ENCODE data around the gene ANKRD23.
A peak's percentile ranks its signal among the peaks of the same experiment; 100 is the strongest.
"Not testable (repeated sequence)": the region's sequence is repeated elsewhere in the genome, so short reads cannot be mapped to it uniquely, and the experiment has no call there.

Gene ANKRD23

DNA sequence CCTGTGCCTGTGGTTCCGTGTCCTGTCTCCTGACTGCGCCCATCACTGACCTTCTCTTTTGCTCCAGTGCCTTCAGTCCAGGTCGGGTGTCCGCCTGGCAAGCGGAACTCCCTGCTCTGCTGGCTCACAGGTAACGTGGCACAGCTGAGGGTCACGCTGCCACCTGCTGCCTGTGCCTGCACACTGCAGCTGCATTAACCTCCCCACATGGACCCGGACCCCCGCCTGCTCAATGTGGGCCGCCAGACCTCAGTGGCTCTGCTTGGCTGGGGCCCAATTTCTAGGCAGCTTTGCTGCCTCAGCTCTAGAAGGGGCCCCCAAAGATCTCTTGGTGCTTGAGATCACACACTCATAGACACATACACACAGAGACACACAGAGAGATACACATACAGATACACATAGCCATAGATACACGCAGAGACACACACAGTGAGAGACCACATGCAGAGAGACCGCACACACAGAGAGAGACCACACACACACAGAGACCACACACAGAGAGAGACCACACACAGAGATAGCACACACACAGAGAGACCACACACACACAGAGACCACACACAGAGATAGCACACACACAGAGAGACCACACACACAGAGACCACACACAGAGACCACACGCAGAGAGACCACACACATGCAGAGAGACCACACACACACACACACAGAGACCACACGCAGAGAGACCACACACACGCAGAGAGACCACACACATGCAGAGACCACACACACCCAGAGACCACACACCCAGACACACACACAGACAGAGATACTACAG is 42.6 kb downstream of the ANKRD23 start:
- no peak overlapping the region for H3K4me3 ChIP-seq (ENCODE audit: low read depth, low read length)
- TF ChIP-seq, protein P1, sequence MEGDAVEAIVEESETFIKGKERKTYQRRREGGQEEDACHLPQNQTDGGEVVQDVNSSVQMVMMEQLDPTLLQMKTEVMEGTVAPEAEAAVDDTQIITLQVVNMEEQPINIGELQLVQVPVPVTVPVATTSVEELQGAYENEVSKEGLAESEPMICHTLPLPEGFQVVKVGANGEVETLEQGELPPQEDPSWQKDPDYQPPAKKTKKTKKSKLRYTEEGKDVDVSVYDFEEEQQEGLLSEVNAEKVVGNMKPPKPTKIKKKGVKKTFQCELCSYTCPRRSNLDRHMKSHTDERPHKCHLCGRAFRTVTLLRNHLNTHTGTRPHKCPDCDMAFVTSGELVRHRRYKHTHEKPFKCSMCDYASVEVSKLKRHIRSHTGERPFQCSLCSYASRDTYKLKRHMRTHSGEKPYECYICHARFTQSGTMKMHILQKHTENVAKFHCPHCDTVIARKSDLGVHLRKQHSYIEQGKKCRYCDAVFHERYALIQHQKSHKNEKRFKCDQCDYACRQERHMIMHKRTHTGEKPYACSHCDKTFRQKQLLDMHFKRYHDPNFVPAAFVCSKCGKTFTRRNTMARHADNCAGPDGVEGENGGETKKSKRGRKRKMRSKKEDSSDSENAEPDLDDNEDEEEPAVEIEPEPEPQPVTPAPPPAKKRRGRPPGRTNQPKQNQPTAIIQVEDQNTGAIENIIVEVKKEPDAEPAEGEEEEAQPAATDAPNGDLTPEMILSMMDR (IDR thresholded peaks at IDR 0.05; ENCODE audit: control insufficient read depth, extremely low read depth, insufficient read depth), result peak; percentile 96
- DNase-seq (ENCODE audit: low read depth), result peak; percentile 32

DNA sequence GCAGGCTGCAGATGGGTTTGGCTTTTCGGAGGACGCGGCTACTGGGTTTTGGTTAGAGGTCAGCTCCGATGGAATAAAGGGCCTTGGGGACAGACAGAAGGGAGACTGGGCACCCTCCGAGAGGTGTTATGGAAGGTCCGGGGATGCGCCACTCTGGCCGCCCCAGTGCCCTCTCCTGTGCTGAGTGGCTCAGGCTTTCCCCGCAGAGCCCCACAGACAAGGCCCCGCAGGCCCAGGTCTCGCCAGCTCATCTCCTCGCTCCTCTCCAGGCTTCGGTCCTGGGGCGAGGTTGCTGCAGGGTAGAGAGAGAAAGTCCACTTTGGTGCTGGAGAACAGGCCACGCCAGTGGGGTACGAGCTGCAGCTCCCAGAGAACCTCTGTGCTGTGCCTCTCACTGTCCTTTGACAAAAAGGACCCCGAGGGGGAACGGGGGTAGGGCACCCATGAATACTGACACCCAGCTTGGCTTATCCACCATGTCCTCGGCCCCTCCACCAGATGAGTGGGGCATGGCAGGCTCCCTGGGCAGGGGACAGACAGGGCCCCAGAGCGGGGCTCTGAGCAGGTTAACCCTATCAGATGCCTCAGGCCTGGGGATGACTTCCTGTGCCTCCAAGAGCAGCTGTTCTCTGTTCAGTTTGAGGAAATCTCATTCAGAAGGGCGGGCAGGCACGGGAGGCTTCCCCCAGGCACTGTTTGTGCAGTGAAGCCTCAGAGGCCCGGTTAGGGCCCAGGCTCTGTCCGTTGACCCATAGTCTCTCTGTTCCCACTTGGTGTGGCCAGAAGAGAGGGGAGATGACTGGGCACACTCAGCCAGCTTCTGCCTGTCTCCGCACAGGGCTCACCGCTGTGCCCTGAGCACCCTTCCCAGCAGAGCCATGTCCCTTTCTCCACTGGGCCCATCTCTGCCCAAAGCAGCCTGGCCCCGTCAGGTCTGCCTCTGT is 43.5 kb downstream of the ANKRD23 start:
- TF ChIP-seq, protein P1 (IDR thresholded peaks at IDR 0.05; ENCODE audit: control insufficient read depth, extremely low read depth, insufficient read depth), result no peak
- no peak overlapping the region for H3K4me3 ChIP-seq (ENCODE audit: low read depth, low read length)
- no peak for DNase-seq (ENCODE audit: low read depth)

DNA sequence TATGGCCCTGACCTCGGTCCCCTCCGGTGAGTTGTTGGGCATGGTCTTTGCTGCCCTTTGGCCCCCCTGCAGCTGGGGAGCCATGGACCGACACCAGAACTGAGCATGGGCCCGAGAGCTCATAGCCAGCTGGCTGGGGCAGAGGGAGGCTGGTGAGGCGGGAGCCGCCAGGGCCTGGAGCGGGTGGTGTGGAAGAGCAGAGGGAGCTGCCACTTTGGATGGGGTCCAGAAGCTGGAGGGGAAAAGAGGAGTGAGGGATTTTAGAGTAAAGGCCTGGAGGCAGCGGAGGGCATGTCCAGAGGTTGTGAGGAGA is 44.2 kb downstream of the ANKRD23 start:
- TF ChIP-seq, protein P1 (IDR thresholded peaks at IDR 0.05; ENCODE audit: control insufficient read depth, extremely low read depth, insufficient read depth), result no peak
- DNase-seq (ENCODE audit: low read depth), result no peak
- H3K4me3 ChIP-seq (ENCODE audit: low read depth, low read length), result no peak overlapping the region

DNA sequence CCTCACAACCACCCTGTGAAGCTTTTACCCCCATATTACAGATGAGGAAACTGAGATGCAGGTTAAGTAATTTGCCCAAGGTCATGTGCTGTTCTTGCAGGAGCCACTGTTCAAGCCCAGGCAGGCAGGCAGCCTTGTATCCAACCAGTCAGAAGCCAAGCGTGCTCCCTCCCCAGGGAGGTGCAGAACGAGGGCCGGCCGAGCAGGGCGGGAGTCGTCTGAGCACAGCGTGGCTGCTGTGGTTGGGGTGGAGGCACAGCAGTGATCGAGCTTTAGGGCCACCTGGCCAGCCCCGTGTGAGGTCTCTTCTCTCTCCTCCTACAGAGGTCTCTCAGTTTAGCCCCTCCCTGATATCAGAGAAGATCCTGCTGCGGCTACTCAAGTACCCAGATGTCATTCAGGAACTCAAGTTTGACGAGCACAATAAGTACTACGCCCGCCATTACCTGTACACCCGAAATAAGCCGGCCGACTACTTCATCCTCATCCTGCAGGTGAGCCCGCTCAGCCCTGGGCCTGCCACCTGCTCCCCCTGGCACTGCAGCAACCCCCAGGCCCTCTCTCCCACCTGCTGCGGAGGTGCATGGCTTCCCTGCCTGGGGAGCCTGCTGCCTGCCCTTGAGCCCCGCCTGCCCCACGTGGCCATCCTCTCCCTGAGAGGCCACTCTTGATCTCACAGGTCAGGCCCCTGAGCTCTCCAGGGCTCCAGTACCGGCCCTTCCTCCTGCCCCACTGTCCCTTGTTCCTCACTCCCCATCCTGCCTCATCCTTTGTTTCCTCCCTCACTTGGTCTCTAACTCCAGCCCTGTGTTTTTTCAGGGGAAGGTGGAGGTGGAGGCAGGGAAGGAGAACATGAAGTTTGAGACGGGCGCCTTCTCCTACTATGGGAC is 44.8 kb downstream of the ANKRD23 start:
- no peak for DNase-seq (ENCODE audit: low read depth)
- H3K4me3 ChIP-seq (ENCODE audit: low read depth, low read length), result no peak overlapping the region
- TF ChIP-seq, protein P1 (IDR thresholded peaks at IDR 0.05; ENCODE audit: control insufficient read depth, extremely low read depth, insufficient read depth), result no peak

DNA sequence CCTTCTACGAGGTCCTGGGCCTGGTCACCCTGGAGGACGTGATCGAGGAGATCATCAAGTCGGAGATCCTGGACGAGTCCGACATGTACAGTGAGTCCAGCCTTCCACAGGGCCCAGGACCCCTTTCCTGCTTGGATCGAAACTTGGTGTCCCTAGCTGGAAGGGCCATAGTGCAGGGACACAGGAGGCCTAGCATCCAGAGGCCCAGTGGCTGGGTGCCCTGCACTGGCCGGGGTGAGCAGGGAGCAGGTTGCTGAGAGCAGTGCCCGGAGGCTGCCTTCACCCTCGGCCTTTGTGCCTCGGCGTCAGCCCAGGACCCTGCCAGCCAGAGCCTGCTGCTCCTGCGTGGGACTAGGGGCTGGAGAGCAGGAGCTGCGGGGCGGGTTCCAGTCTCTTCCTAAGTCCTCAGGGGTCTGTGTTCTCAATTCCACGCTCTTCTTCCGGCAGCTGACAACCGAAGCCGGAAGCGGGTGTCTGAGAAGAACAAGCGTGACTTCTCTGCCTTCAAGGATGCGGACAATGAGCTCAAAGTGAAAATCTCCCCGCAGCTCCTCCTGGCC is 46.7 kb downstream of the ANKRD23 start:
- no peak overlapping the region for H3K4me3 ChIP-seq (ENCODE audit: low read depth, low read length)
- TF ChIP-seq, protein P1 (IDR thresholded peaks at IDR 0.05; ENCODE audit: control insufficient read depth, extremely low read depth, insufficient read depth), result no peak
- no peak for DNase-seq (ENCODE audit: low read depth)

DNA sequence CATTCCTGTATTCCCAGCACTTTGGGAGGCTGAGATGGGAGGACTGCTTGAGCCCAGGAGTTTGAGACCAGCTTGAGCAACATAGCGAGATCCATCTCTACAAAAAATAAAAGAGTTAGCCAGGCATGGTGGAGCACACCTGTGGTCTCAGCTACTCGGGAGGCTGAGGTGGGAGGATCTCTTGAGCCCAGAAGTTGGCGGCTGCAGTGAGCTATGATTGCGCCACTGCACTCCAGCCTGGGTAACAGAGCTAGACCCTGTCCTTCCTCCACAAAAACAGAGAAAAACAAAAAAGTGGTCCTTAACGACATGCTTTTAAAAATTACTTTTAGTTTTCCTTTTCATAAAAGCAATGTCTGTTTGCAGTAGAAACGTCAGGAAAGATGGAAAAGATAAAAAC is 47.3 kb downstream of the ANKRD23 start:
- H3K4me3 ChIP-seq (ENCODE audit: low read depth, low read length); DNase-seq (ENCODE audit: low read depth): not testable (repeated sequence)

Measured in LNCaP clone FGC (cell line).